Subcutaneous abdominal adipose tissue (tissue), 5 donors: ENCODE data around the gene AGMAT.

Source experiments
- H3K27ac ChIP-seq: one replicate; pipeline ENCODE4 v1.7.0; 2013; ENCODE audit warnings: low read depth, mild to moderate bottlenecking, inconsistent platforms, low read length, moderate library complexity
- H3K27me3 ChIP-seq, 5 donors: one replicate each; pipeline ENCODE4 v1.7.0; 2013; ENCODE audit warnings: low read length in 5 of 5, inconsistent platforms in 1 of 5; ENCODE audit not compliant: control insufficient read depth in 5 of 5, insufficient read depth in 4 of 5
- H3K36me3 ChIP-seq, 5 donors: one replicate each; pipeline ENCODE4 v1.7.0; 2013; ENCODE audit warnings: low read length in 5 of 5; ENCODE audit not compliant: control insufficient read depth in 5 of 5, insufficient read depth in 5 of 5
- H3K4me1 ChIP-seq, 5 donors: one replicate each; pipeline ENCODE4 v1.7.0; 2013; ENCODE audit warnings: low read length in 5 of 5, mild to moderate bottlenecking in 3 of 5, moderate library complexity in 1 of 5; ENCODE audit not compliant: control insufficient read depth in 5 of 5, insufficient read depth in 5 of 5
- H3K4me3 ChIP-seq, 5 donors: one replicate each; pipeline ENCODE4 v1.7.0; 2013; ENCODE audit warnings: low read length in 5 of 5, low read depth in 1 of 5
- H3K9ac ChIP-seq, 5 donors: one replicate each; pipeline ENCODE4 v1.7.0; 2013; ENCODE audit warnings: low read length in 5 of 5, mild to moderate bottlenecking in 4 of 5, moderate library complexity in 3 of 5
- H3K9me3 ChIP-seq, 5 donors: one replicate each; pipeline ENCODE4 v1.7.0; 2013; ENCODE audit warnings: low read length in 5 of 5; ENCODE audit not compliant: control insufficient read depth in 5 of 5
- donor health status: healthy.
- donor health status: healthy.
- donor health status: healthy.
- donor health status: healthy.
- donor health status: healthy.

Gene AGMAT

GRCh38 chr1:15568387-15569073 lies 16.3 kb downstream of the AGMAT start:
- Histone ChIP-seq H3K27ac (no peak overlapping the region), H3K4me3 (no peak overlapping the region), H3K9me3 (no peaks in the 10 kb centered on the region), H3K36me3 (peaks cover 31 to 70% (median 56%) of the 10 kb centered on the region in 5 donors), H3K27me3 (no peaks in the 10 kb centered on the region), H3K9ac (no peak overlapping the region), H3K4me1 (no peaks in the 10 kb centered on the region)

GRCh38 chr1:15559189-15559810 lies 25.6 kb downstream of the AGMAT start:
- H3K27me3 ChIP-seq: no peaks in the 10 kb centered on the region
- H3K4me3 ChIP-seq: no peak overlapping the region
- no peaks in the 10 kb centered on the region for H3K9me3 ChIP-seq
- H3K9ac ChIP-seq: no peak overlapping the region
- peak overlapping the region; percentile 54 for H3K27ac ChIP-seq
- H3K36me3 ChIP-seq: peaks cover 13 to 50% (median 40%) of the 10 kb centered on the region in 5 donors
- H3K4me1 ChIP-seq: peaks cover 0 to 13% (median 5%) of the 10 kb centered on the region in 5 donors

- Histone ChIP-seq H3K4me3 (no peak overlapping the region), H3K9ac (no peak overlapping the region), H3K36me3 (peaks cover 13 to 47% (median 34%) of the 10 kb centered on the region in 5 donors), H3K27me3 (no peaks in the 10 kb centered on the region), H3K27ac (no peak overlapping the region), H3K4me1 (peaks cover 0 to 13% (median 5%) of the 10 kb centered on the region in 5 donors), H3K9me3 (no peaks in the 10 kb centered on the region)
Observed at GRCh38 chr1:15558516-15558915, 26.3 kb downstream of the AGMAT start.

- Histone ChIP-seq H3K4me3 (no peak overlapping the region), H3K9me3 (no peaks in the 10 kb centered on the region), H3K9ac (no peak overlapping the region), H3K27ac (no peak overlapping the region), H3K4me1 (peaks cover 0 to 13% (median 5%) of the 10 kb centered on the region in 5 donors), H3K27me3 (no peaks in the 10 kb centered on the region), H3K36me3 (peaks cover 10 to 41% (median 30%) of the 10 kb centered on the region in 5 donors)
Observed at GRCh38 chr1:15557594-15557993, 27.3 kb downstream of the AGMAT start.

- no peak overlapping the region for H3K9ac ChIP-seq
- H3K27me3 ChIP-seq: no peaks in the 10 kb centered on the region
- H3K36me3 ChIP-seq: peaks cover 9 to 35% (median 25%) of the 10 kb centered on the region in 5 donors
- H3K9me3 ChIP-seq: no peaks in the 10 kb centered on the region
- peaks cover 0 to 9% (median 2%) of the 10 kb centered on the region in 5 donors for H3K4me1 ChIP-seq
- H3K27ac ChIP-seq: no peak overlapping the region
- no peak overlapping the region for H3K4me3 ChIP-seq
Observed at GRCh38 chr1:15557008-15557407, 27.8 kb downstream of the AGMAT start.

GRCh38 chr1:15550573-15550972 lies 34.3 kb downstream of the AGMAT start:
- Histone ChIP-seq H3K4me1 (peaks cover 0 to 3% (median 0%) of the 10 kb centered on the region in 5 donors), H3K9me3 (no peaks in the 10 kb centered on the region), H3K9ac (no peak overlapping the region), H3K36me3 (peaks cover 24 to 45% (median 33%) of the 10 kb centered on the region in 5 donors), H3K27me3 (no peaks in the 10 kb centered on the region), H3K27ac (no peak overlapping the region), H3K4me3 (no peak overlapping the region)

- H3K9ac ChIP-seq: no peak overlapping the region
- H3K27ac ChIP-seq: no peak overlapping the region
- H3K27me3 ChIP-seq: no peaks in the 10 kb centered on the region
- no peaks in the 10 kb centered on the region for H3K9me3 ChIP-seq
- H3K4me3 ChIP-seq: no peak overlapping the region
- peaks cover 0 to 3% (median 0%) of the 10 kb centered on the region in 5 donors for H3K4me1 ChIP-seq
- H3K36me3 ChIP-seq: peaks cover 40 to 78% (median 69%) of the 10 kb centered on the region in 5 donors
Observed at GRCh38 chr1:15546641-15547040, 38.2 kb downstream of the AGMAT start.

GRCh38 chr1:15543589-15544568 lies 41.0 kb downstream of the AGMAT start:
- no peaks in the 10 kb centered on the region for H3K27me3 ChIP-seq
- peaks cover 43 to 86% (median 77%) of the 10 kb centered on the region in 5 donors for H3K36me3 ChIP-seq
- H3K9me3 ChIP-seq: no peaks in the 10 kb centered on the region
- no peak overlapping the region for H3K27ac ChIP-seq
- H3K9ac ChIP-seq: no peak overlapping the region
- no peak overlapping the region for H3K4me3 ChIP-seq
- H3K4me1 ChIP-seq: no peaks in the 10 kb centered on the region

- H3K27ac ChIP-seq: no peak overlapping the region
- H3K9me3 ChIP-seq: no peaks in the 10 kb centered on the region
- no peak overlapping the region for H3K4me3 ChIP-seq
- H3K27me3 ChIP-seq: no peaks in the 10 kb centered on the region
- no peak overlapping the region for H3K9ac ChIP-seq
- H3K4me1 ChIP-seq: no peaks in the 10 kb centered on the region
- H3K36me3 ChIP-seq: peaks cover 40 to 91% (median 75%) of the 10 kb centered on the region in 5 donors
Observed at GRCh38 chr1:15543251-15543588, 41.6 kb downstream of the AGMAT start.
